AG10803 (cell line): ENCODE data around the gene ASRGL1.

Source experiments
- DNase-seq: peaks from one replicate; pipeline ENCODE4 v3.0.0; 2010; ENCODE audit warnings: low read depth
- H3K4me3 ChIP-seq: 2 replicates; pipeline ENCODE4 v1.5.1; 2011; ENCODE audit warnings: mild to moderate bottlenecking, low read length, control low read depth
- CTCF ChIP-seq: conservative IDR thresholded peaks from 2 replicates; pipeline ENCODE4 v1.5.1; 2011; ENCODE audit warnings: mild to moderate bottlenecking, low read length, control low read depth, inconsistent platforms

Gene ASRGL1

DNA sequence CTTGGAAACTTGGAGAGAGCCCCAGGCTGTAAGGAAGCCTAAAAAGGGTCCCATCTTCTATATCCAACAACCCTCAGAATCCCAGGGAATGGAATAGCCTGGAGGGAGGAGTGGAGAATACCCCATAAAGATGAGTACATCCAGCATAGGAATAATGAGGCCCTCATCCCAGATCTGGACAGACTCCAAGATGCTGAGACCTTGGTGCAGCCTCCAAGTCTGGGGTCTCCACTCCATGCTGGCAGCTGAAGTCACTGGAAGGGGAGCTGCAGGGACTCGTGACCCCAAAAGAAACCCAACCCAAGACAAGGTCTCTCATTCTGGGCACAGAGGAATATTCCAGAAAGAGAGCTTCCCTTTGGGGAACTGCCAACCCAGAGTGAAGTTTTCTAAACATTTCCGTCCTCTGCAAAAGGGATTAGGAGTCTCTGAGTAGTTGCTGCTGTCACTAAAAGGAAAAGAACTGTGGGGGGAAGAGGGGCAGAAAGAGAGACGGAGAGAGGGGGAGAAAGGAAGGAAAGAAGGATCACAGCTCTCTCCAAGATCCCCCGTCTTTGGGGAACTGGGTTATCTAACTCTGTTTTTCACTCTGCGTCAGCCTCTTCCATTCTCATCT is 82.2 kb downstream of the ASRGL1 start:
- no peak overlapping the region for H3K4me3 ChIP-seq
- TF ChIP-seq CTCF, result no peak
- DNase-seq, result no peak

- no peak for TF ChIP-seq CTCF
- no peak for DNase-seq
- no peak overlapping the region for H3K4me3 ChIP-seq
These were observed 82.7 kb downstream of the ASRGL1 start for GRCh38 chr11:62419943-62420342.

DNA sequence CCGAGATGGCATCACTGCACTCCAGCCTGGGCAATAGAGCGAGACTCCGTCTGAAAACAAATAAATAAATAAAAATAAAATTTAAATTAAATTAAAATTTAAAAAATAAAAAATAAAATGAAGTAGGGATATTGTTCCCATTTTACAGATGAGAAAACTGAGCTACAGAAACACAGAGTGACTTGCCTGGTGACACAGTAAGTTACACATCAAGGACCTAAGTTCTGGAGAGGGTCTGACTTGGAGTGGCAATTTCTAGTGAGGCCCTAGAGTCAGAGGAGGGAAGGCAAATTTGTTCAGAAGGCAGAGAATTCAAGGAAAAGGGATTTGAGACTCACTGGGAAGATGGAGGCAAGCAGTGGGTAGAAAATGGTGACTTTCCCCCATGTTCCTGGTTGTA is 83.6 kb downstream of the ASRGL1 start:
- H3K4me3 ChIP-seq, result no peak overlapping the region
- DNase-seq, result no peak
- no peak for TF ChIP-seq CTCF

GRCh38 chr11:62421996-62422395 is 84.7 kb downstream of the ASRGL1 start:
- no peak overlapping the region for H3K4me3 ChIP-seq
- no peak for TF ChIP-seq CTCF
- DNase-seq, result no peak

DNA sequence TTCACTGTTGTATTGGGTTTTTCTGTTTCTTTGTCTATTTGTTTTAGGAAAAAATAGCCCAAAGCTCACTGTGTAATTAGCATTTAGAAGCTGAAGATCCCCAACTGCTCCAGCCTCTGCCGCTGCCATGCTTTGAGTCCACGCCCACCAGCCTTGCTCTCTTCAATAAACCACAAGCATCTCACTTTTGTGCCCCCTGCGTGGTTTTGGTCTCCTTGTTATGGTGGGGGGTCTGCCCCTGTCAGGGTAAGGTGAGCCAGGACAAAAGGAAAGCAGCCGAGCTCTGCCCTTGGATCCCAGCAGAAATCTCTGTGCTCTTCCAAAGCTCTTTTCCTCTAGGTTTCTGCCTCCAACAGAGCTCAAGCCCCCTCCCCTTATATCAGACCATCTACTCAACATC is 85.8 kb downstream of the ASRGL1 start:
- TF ChIP-seq CTCF, result no peak
- no peak for DNase-seq
- no peak overlapping the region for H3K4me3 ChIP-seq

- peak; percentile 71 for DNase-seq
- no peak overlapping the region for H3K4me3 ChIP-seq
- TF ChIP-seq CTCF, result no peak
These were observed 90.5 kb downstream of the ASRGL1 start for GRCh38 chr11:62427630-62428233.

- DNase-seq, result no peak
- TF ChIP-seq CTCF, result no peak
- H3K4me3 ChIP-seq, result no peak overlapping the region
These were observed 91.8 kb downstream of the ASRGL1 start for GRCh38 chr11:62428871-62429560.
